ENCODE measurements around the gene ARVCF. TPM values are rescaled to one million over a fixed set of nuclear protein-coding genes. Genes with fewer than 3 reads are reported as not detected.

The ARVCF gene
- total and polyA plus RNA-seq, 9 of the 15 experiments (the other 6 are each of a cell fraction or from before 2014, with no cell fraction given): 0.03 to 97.4 (median 15.6) TPM

DNA sequence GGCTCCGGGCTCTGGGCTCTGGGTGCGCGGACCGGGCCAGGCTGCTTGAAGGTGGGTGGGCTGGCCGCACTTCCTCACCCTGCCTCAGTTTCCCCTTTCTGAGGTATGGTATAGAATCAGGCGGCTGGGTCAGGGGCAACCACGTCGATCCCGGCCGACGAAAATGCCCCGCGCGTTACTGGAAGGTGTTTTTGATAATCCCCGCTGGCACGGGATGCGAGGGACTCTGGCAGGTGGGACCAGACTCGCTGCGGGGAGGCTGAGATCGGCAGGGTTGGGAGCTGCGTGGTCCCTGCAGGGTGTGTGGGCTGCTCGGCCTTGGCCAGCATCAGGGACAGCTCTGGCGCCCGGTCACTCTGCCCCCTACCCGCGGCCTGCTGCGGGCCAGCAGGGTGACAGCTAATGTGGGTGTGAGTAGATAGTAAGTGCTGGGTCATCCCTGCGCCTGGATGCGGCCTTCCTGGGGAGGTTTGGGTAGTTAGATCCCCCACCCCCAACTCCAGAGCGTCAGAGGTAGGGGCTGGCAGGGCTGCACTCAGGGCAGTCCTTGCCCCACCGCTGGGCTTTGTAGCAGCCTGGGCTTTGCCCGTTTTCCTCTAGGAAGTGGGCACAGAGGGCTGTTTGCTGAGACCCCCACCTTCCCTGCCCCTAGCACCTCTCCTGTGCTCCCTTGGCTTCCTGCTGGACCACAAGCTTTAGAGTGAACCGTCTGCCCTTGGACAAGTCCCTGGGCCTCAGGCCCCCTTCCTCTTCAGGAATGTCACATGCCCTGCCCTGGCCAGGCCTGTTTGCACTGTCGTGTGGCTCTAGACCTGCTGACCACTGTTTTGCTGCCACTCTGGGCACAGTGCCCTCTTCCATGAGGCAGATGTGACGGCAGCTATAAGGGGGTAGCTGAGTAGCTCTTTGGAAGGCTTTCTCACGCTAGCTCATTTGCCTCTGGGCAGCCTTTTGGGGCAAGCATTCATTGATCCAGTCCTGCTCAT lies 4.9 kb upstream of the ARVCF start (continued):
- TF ChIP-seq, protein P1, sequence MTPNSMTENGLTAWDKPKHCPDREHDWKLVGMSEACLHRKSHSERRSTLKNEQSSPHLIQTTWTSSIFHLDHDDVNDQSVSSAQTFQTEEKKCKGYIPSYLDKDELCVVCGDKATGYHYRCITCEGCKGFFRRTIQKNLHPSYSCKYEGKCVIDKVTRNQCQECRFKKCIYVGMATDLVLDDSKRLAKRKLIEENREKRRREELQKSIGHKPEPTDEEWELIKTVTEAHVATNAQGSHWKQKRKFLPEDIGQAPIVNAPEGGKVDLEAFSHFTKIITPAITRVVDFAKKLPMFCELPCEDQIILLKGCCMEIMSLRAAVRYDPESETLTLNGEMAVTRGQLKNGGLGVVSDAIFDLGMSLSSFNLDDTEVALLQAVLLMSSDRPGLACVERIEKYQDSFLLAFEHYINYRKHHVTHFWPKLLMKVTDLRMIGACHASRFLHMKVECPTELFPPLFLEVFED (CRISPR knock-in tag; conservative IDR thresholded peaks at IDR 0.05): peak; percentile 69; the same call in 1 of the 2 replicates
- peak; percentile 28 for TF ChIP-seq SMARCB1 (IDR thresholded peaks at IDR 0.05; ENCODE audit: insufficient read length, low read depth)
- TF ChIP-seq FOS (IDR thresholded peaks at IDR 0.05; ENCODE audit: extremely low read depth, insufficient read length): no peak
- peak in 1 of 2 experiments; percentile 97; a peak in 2 of 4 replicates for TF ChIP-seq SIN3A (IDR thresholded peaks at IDR 0.05; ENCODE audit: borderline replicate concordance in 2 of 2, control insufficient read depth in 1 of 2, low read depth in 2 of 2, low read length in 2 of 2)
- no peak for TF ChIP-seq DDX20 (tag; IDR thresholded peaks at IDR 0.05; ENCODE audit: low read depth)
- no peak for TF ChIP-seq CTBP1 (IDR thresholded peaks at IDR 0.05; ENCODE audit: borderline replicate concordance)
- TF ChIP-seq, protein P2, sequence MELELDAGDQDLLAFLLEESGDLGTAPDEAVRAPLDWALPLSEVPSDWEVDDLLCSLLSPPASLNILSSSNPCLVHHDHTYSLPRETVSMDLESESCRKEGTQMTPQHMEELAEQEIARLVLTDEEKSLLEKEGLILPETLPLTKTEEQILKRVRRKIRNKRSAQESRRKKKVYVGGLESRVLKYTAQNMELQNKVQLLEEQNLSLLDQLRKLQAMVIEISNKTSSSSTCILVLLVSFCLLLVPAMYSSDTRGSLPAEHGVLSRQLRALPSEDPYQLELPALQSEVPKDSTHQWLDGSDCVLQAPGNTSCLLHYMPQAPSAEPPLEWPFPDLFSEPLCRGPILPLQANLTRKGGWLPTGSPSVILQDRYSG (tag; conservative IDR thresholded peaks at IDR 0.05; ENCODE audit: low read depth): no peak
- TF ChIP-seq BHLHE40 (IDR thresholded peaks at IDR 0.05; ENCODE audit: low read length): peak; percentile 53; the same call in 1 of the 2 replicates
- TF ChIP-seq, protein P3, sequence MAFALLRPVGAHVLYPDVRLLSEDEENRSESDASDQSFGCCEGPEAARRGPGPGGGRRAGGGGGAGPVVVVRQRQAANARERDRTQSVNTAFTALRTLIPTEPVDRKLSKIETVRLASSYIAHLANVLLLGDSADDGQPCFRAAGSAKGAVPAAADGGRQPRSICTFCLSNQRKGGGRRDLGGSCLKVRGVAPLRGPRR (CRISPR knock-in tag; IDR thresholded peaks at IDR 0.05): peak; percentile 79; the same call in 1 of the 2 replicates
- no peak for TF ChIP-seq CREM (IDR thresholded peaks at IDR 0.05; ENCODE audit: low read depth)
- TF ChIP-seq HNRNPK (IDR thresholded peaks at IDR 0.05; ENCODE audit: low read depth, low read length, poor library complexity, severe bottlenecking): no peak
- no peak for TF ChIP-seq POLR2AphosphoS2 (IDR thresholded peaks at IDR 0.05; ENCODE audit: low read length)
- peak; percentile 56; the same call in 1 of the 2 replicates for TF ChIP-seq ZNF311 (CRISPR knock-in tag; IDR thresholded peaks at IDR 0.05)
- TF ChIP-seq, protein P4, sequence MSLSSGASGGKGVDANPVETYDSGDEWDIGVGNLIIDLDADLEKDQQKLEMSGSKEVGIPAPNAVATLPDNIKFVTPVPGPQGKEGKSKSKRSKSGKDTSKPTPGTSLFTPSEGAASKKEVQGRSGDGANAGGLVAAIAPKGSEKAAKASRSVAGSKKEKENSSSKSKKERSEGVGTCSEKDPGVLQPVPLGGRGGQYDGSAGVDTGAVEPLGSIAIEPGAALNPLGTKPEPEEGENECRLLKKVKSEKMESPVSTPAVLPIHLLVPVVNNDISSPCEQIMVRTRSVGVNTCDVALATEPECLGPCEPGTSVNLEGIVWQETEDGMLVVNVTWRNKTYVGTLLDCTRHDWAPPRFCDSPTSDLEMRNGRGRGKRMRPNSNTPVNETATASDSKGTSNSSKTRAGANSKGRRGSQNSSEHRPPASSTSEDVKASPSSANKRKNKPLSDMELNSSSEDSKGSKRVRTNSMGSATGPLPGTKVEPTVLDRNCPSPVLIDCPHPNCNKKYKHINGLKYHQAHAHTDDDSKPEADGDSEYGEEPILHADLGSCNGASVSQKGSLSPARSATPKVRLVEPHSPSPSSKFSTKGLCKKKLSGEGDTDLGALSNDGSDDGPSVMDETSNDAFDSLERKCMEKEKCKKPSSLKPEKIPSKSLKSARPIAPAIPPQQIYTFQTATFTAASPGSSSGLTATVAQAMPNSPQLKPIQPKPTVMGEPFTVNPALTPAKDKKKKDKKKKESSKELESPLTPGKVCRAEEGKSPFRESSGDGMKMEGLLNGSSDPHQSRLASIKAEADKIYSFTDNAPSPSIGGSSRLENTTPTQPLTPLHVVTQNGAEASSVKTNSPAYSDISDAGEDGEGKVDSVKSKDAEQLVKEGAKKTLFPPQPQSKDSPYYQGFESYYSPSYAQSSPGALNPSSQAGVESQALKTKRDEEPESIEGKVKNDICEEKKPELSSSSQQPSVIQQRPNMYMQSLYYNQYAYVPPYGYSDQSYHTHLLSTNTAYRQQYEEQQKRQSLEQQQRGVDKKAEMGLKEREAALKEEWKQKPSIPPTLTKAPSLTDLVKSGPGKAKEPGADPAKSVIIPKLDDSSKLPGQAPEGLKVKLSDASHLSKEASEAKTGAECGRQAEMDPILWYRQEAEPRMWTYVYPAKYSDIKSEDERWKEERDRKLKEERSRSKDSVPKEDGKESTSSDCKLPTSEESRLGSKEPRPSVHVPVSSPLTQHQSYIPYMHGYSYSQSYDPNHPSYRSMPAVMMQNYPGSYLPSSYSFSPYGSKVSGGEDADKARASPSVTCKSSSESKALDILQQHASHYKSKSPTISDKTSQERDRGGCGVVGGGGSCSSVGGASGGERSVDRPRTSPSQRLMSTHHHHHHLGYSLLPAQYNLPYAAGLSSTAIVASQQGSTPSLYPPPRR (CRISPR knock-in tag; IDR thresholded peaks at IDR 0.05; ENCODE audit: borderline replicate concordance): no peak
- TF ChIP-seq, protein P5, sequence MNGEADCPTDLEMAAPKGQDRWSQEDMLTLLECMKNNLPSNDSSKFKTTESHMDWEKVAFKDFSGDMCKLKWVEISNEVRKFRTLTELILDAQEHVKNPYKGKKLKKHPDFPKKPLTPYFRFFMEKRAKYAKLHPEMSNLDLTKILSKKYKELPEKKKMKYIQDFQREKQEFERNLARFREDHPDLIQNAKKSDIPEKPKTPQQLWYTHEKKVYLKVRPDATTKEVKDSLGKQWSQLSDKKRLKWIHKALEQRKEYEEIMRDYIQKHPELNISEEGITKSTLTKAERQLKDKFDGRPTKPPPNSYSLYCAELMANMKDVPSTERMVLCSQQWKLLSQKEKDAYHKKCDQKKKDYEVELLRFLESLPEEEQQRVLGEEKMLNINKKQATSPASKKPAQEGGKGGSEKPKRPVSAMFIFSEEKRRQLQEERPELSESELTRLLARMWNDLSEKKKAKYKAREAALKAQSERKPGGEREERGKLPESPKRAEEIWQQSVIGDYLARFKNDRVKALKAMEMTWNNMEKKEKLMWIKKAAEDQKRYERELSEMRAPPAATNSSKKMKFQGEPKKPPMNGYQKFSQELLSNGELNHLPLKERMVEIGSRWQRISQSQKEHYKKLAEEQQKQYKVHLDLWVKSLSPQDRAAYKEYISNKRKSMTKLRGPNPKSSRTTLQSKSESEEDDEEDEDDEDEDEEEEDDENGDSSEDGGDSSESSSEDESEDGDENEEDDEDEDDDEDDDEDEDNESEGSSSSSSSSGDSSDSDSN (IDR thresholded peaks at IDR 0.05; ENCODE audit: borderline replicate concordance in 1 of 2, low read depth in 2 of 2, low read length in 2 of 2): peak; percentile 94 to 99; a peak in 3 of 4 replicates

Data from K562 (cell line).